MCF 10A (cell line): Measurements from ENCODE around the gene PTK6. TPM values are rescaled to one million over a fixed set of nuclear protein-coding genes. Genes with fewer than 3 reads are reported as not detected.
A peak's percentile ranks its signal among the peaks of the same experiment; 100 is the strongest.

Experiments
- BruUV-seq: library from RNA; stranded (reverse); fragments of 400-500 nt; replicated peaks from 2 replicates; lab custom pipeline; 2021; lab: Mats Ljungman, UMichigan
- CTCF ChIA-PET: fragments of 300-600 bp; sonication (Branson Sonifier 250); formaldehyde crosslinking; extraction: SDS; loops from one replicate; lab custom pipeline; 2021; ENCODE audit warnings: antibody characterized with exemption, inconsistent platforms; lab: Yijun Ruan, JAX
- POLR2A ChIA-PET: fragments of 300-600, 350-650 bp; sonication (Branson Sonifier 250); formaldehyde crosslinking; extraction: SDS; loops from one replicate; lab custom pipeline; 2020; ENCODE audit warnings: antibody characterized with exemption, inconsistent platforms; lab: Yijun Ruan, JAX
- DNase-seq: peaks from one replicate; pipeline ENCODE4 v3.0.0-alpha.2; 2018; ENCODE audit not compliant: unreplicated experiment
- H3K27ac Mint-ChIP-seq: one replicate; pipeline ENCODE4 v1.8.0; 2022; ENCODE audit warnings: mild to moderate bottlenecking, low read depth, mixed read lengths; ENCODE audit not compliant: unreplicated experiment
- H3K27me3 Mint-ChIP-seq: one replicate; pipeline ENCODE4 v1.8.0; 2022; ENCODE audit warnings: mixed read lengths; ENCODE audit not compliant: insufficient read depth, unreplicated experiment
- H3K36me3 Mint-ChIP-seq: one replicate; pipeline ENCODE4 v1.8.0; 2022; ENCODE audit warnings: mild to moderate bottlenecking, moderate library complexity, mixed read lengths; ENCODE audit not compliant: insufficient read depth, unreplicated experiment
- H3K4me1 Mint-ChIP-seq: one replicate; pipeline ENCODE4 v1.8.0; 2022; ENCODE audit warnings: mixed read lengths; ENCODE audit not compliant: insufficient read depth, unreplicated experiment
- H3K4me3 Mint-ChIP-seq: one replicate; pipeline ENCODE4 v1.8.0; 2022; ENCODE audit warnings: mild to moderate bottlenecking, moderate library complexity, mixed read lengths; ENCODE audit not compliant: unreplicated experiment
- H3K9me3 Mint-ChIP-seq: one replicate; pipeline ENCODE4 v1.8.0; 2022; ENCODE audit warnings: mixed read lengths; ENCODE audit not compliant: unreplicated experiment
- CTCF ChIP-seq: fragments of 200-600 bp; IDR thresholded peaks from one replicate; pipeline ENCODE4 v1.8.0; 2022; ENCODE audit warnings: antibody characterized with exemption, mild to moderate bottlenecking; ENCODE audit not compliant: unreplicated experiment
- intact Hi-C: fragments of 100-400 bp; cut with micrococcal nuclease; formaldehyde crosslinking; loops from 2 replicates; pipeline ENCODE4 v1.14.1; 2022
- total RNA-seq: library from RNA; stranded (reverse); gene quantifications from 2 replicates; pipeline ENCODE4 v1.2.3, GENCODE V29; 2022

Gene PTK6
- total RNA-seq, 1 experiment from 2014 or later: 4.4 TPM

- DNase-seq: no peak
- H3K27me3 Mint-ChIP-seq: no peaks in the 10 kb centered on the region
- no peak overlapping the region for H3K4me3 Mint-ChIP-seq
- ChIA-PET POLR2A (interaction anchor here (5.4 kb wide), 1 partner anchor 11 kb away, joined by 124 read pairs; the partner anchor contains the start of gene PTK6), CTCF (interaction anchor here (0.6 to 4.1 kb wide), 6 partner anchors 14 to 562 kb away, joined by 3 to 20 read pairs (median 4); partner anchors contain the start of gene PTK6)
- no peak for TF ChIP-seq CTCF
- no TSS peak for BruUV-seq
- intact Hi-C loops: no loop called here
- peaks cover 34% of the 10 kb centered on the region for H3K36me3 Mint-ChIP-seq
- H3K27ac Mint-ChIP-seq: no peak overlapping the region
- H3K9me3 Mint-ChIP-seq: no peaks in the 10 kb centered on the region
- H3K4me1 Mint-ChIP-seq: no peaks in the 10 kb centered on the region
Measured at GRCh38 chr20:63522981-63523611, 14.1 kb downstream of the PTK6 start.

- Mint-ChIP-seq H3K4me3 (peak overlapping the region; percentile 83), H3K4me1 (no peaks in the 10 kb centered on the region), H3K36me3 (peaks cover 34% of the 10 kb centered on the region), H3K27me3 (no peaks in the 10 kb centered on the region), H3K27ac (no peak overlapping the region), H3K9me3 (no peaks in the 10 kb centered on the region)
- no TSS peak for BruUV-seq
- intact Hi-C loops: no loop called here
- ChIA-PET CTCF (interaction anchor here (0.5 to 4.1 kb wide), 11 partner anchors 12 to 563 kb away, joined by 3 to 20 read pairs (median 4); partner anchors contain the start of gene PTK6), POLR2A (interaction anchor here (0.5 to 5.4 kb wide), 12 partner anchors 12 to 757 kb away, joined by 3 to 124 read pairs (median 4); partner anchors contain the start of genes PRPF6, PTK6, RTEL1 and SAMD10)
- DNase-seq: no peak
- TF ChIP-seq CTCF: no peak
Measured at GRCh38 chr20:63522091-63522868, 14.9 kb downstream of the PTK6 start.

GRCh38 chr20:63521602-63522001 is 15.6 kb downstream of the PTK6 start:
- DNase-seq: no peak
- intact Hi-C loops: no loop called here
- no TSS peak for BruUV-seq

More at GRCh38 chr20:63521602-63522001, 15.6 kb downstream of the PTK6 start:
- TF ChIP-seq CTCF: no peak
- Mint-ChIP-seq H3K4me3 (peak overlapping the region; percentile 83), H3K36me3 (peaks cover 34% of the 10 kb centered on the region), H3K27ac (peak overlapping the region; percentile 42), H3K27me3 (no peaks in the 10 kb centered on the region), H3K9me3 (no peaks in the 10 kb centered on the region), H3K4me1 (no peaks in the 10 kb centered on the region)
- ChIA-PET POLR2A (interaction anchor here (0.5 to 5.4 kb wide), 30 partner anchors 13 to 1043 kb away, joined by 3 to 124 read pairs (median 4); partner anchors contain the start of genes PRPF6, PTK6, RTEL1 and SAMD10), CTCF (interaction anchor here (0.6 to 4.1 kb wide), 6 partner anchors 8 to 297 kb away, joined by 4 to 20 read pairs (median 4); partner anchors contain the start of gene PTK6)
